Stimulated activated memory B cell treated with anti-CD40 and anti-IgM and Interleukin-4, amounts not matched to agents 10 μg/mL and 1 μg/mL and 100 μg/mL, for 72 hours (primary cell): Measurements from ENCODE around the gene PCGF6.
"Not testable (repeated sequence)": the region's sequence is repeated elsewhere in the genome, so short reads cannot be mapped to it uniquely, and the experiment has no call there.

ENCODE experiments used
- ATAC-seq: fragments of 150-1000 bp; cut with Tn5 transposase; 2 replicates; pipeline ENCODE4 v1.10.0; 2021
- H3K27ac Mint-ChIP-seq: one replicate; pipeline ENCODE4 v1.8.0; 2022; ENCODE audit warnings: mild to moderate bottlenecking, mixed read lengths
- H3K27me3 Mint-ChIP-seq: one replicate; pipeline ENCODE4 v1.8.0; 2022; ENCODE audit warnings: mixed read lengths
- H3K36me3 Mint-ChIP-seq: one replicate; pipeline ENCODE4 v1.8.0; 2022; ENCODE audit warnings: mixed read lengths
- H3K4me1 Mint-ChIP-seq: one replicate; pipeline ENCODE4 v1.8.0; 2022; ENCODE audit warnings: mixed read lengths
- H3K4me3 Mint-ChIP-seq: one replicate; pipeline ENCODE4 v1.8.0; 2022; ENCODE audit warnings: mild to moderate bottlenecking, moderate library complexity, mixed read lengths
- H3K9me3 Mint-ChIP-seq: one replicate; pipeline ENCODE4 v1.8.0; 2022; ENCODE audit warnings: mixed read lengths

PCGF6 gene

GRCh38 chr10:103280506-103280905, 70.4 kb downstream of the PCGF6 start:
- no peaks in the 10 kb centered on the region for H3K36me3 Mint-ChIP-seq
- ATAC-seq = no peak
- no peak overlapping the region for H3K27ac Mint-ChIP-seq

GRCh38 chr10:103280031-103280430, 70.9 kb downstream of the PCGF6 start:
- H3K4me1 Mint-ChIP-seq = peaks cover 12% of the 10 kb centered on the region
- peaks cover 4% of the 10 kb centered on the region for H3K9me3 Mint-ChIP-seq
- H3K27me3 Mint-ChIP-seq = peaks cover 95% of the 10 kb centered on the region
- H3K36me3 Mint-ChIP-seq = no peaks in the 10 kb centered on the region
- no peak overlapping the region for H3K4me3 Mint-ChIP-seq
- ATAC-seq = no peak
- no peak overlapping the region for H3K27ac Mint-ChIP-seq

More at GRCh38 chr10:103280506-103280905, 70.4 kb downstream of the PCGF6 start:
- H3K9me3 Mint-ChIP-seq = peaks cover 4% of the 10 kb centered on the region
- peaks cover 12% of the 10 kb centered on the region for H3K4me1 Mint-ChIP-seq
- no peak overlapping the region for H3K4me3 Mint-ChIP-seq
- H3K27me3 Mint-ChIP-seq = peaks cover 95% of the 10 kb centered on the region

- ATAC-seq = no peak
- Mint-ChIP-seq H3K4me3 (no peak overlapping the region), H3K9me3 (peaks cover 4% of the 10 kb centered on the region), H3K4me1 (peaks cover 12% of the 10 kb centered on the region), H3K36me3 (no peaks in the 10 kb centered on the region), H3K27ac (no peak overlapping the region), H3K27me3 (peaks cover 85% of the 10 kb centered on the region)
Measured at GRCh38 chr10:103278862-103279298, 72.1 kb downstream of the PCGF6 start.

GRCh38 chr10:103278537-103278823, 72.5 kb downstream of the PCGF6 start:
- ATAC-seq = no peak
- peaks cover 12% of the 10 kb centered on the region for H3K4me1 Mint-ChIP-seq
- H3K9me3 Mint-ChIP-seq = peaks cover 4% of the 10 kb centered on the region
- no peaks in the 10 kb centered on the region for H3K36me3 Mint-ChIP-seq
- no peak overlapping the region for H3K4me3 Mint-ChIP-seq
- H3K27me3 Mint-ChIP-seq = peaks cover 81% of the 10 kb centered on the region
- no peak overlapping the region for H3K27ac Mint-ChIP-seq

- Mint-ChIP-seq H3K4me1 (peaks cover 12% of the 10 kb centered on the region), H3K4me3 (peak overlapping the region; percentile 68), H3K27me3 (peaks cover 76% of the 10 kb centered on the region), H3K36me3 (no peaks in the 10 kb centered on the region), H3K9me3 (peaks cover 4% of the 10 kb centered on the region), H3K27ac (no peak overlapping the region)
- ATAC-seq = no peak
Measured at GRCh38 chr10:103277713-103278536, 73.0 kb downstream of the PCGF6 start.

- Mint-ChIP-seq H3K4me3 (peak within 1 kb of the TSS; percentile 68), H3K9me3 (peaks cover 4% of the 10 kb centered on the region), H3K36me3 (no peaks in the 10 kb centered on the region), H3K4me1 (peaks cover 12% of the 10 kb centered on the region), H3K27ac (no peak within 1 kb of the TSS), H3K27me3 (peaks cover 73% of the 10 kb centered on the region)
- ATAC-seq = peak; percentile 51
Measured at GRCh38 chr10:103276896-103277712, 73.8 kb downstream of the PCGF6 start, which contains the start of gene INA. Gene INA (plus strand): TSS chr10:103277138. CDS start chr10:103277212, 74 bp downstream.

- Mint-ChIP-seq H3K4me1 (peaks cover 12% of the 10 kb centered on the region), H3K27ac (no peak overlapping the region), H3K4me3 (peak overlapping the region; percentile 68), H3K36me3 (no peaks in the 10 kb centered on the region), H3K9me3 (peaks cover 4% of the 10 kb centered on the region), H3K27me3 (peaks cover 73% of the 10 kb centered on the region)
- no peak for ATAC-seq
Measured at GRCh38 chr10:103276251-103276895, 74.6 kb downstream of the PCGF6 start.

GRCh38 chr10:103273041-103273441, 77.9 kb downstream of the PCGF6 start:
- no peaks in the 10 kb centered on the region for H3K9me3 Mint-ChIP-seq
- no peak overlapping the region for H3K27ac Mint-ChIP-seq
- no peaks in the 10 kb centered on the region for H3K36me3 Mint-ChIP-seq
- peaks cover 64% of the 10 kb centered on the region for H3K27me3 Mint-ChIP-seq
- H3K4me3 Mint-ChIP-seq = no peak overlapping the region
- peaks cover 12% of the 10 kb centered on the region for H3K4me1 Mint-ChIP-seq
- no peak for ATAC-seq

GRCh38 chr10:103265717-103266329, 85.1 kb downstream of the PCGF6 start:
- H3K27ac Mint-ChIP-seq = no peak overlapping the region
- H3K9me3 Mint-ChIP-seq = peaks cover 4% of the 10 kb centered on the region
- H3K36me3 Mint-ChIP-seq = no peaks in the 10 kb centered on the region
- H3K4me3 Mint-ChIP-seq = no peak overlapping the region
- no peaks in the 10 kb centered on the region for H3K4me1 Mint-ChIP-seq
- ATAC-seq = no peak
- H3K27me3 Mint-ChIP-seq = peaks cover 59% of the 10 kb centered on the region

- H3K27ac Mint-ChIP-seq = no peak overlapping the region
- H3K27me3 Mint-ChIP-seq = peaks cover 50% of the 10 kb centered on the region
- H3K36me3 Mint-ChIP-seq = peaks cover 5% of the 10 kb centered on the region
- H3K4me1 Mint-ChIP-seq = no peaks in the 10 kb centered on the region
- peaks cover 16% of the 10 kb centered on the region for H3K9me3 Mint-ChIP-seq
- ATAC-seq = no peak
- H3K4me3 Mint-ChIP-seq = no peak overlapping the region
Measured at GRCh38 chr10:103262229-103262628, 88.7 kb downstream of the PCGF6 start.

GRCh38 chr10:103259989-103260388, 91.0 kb downstream of the PCGF6 start:
- no peaks in the 10 kb centered on the region for H3K4me1 Mint-ChIP-seq
- H3K9me3 Mint-ChIP-seq = peaks cover 16% of the 10 kb centered on the region
- no peak overlapping the region for H3K4me3 Mint-ChIP-seq
- H3K36me3 Mint-ChIP-seq = peaks cover 5% of the 10 kb centered on the region
- H3K27me3 Mint-ChIP-seq = peaks cover 30% of the 10 kb centered on the region
- ATAC-seq = no peak
- H3K27ac Mint-ChIP-seq = no peak overlapping the region

GRCh38 chr10:103258928-103259327, 92.0 kb downstream of the PCGF6 start:
- H3K4me3 Mint-ChIP-seq, H3K4me1 Mint-ChIP-seq, H3K27ac Mint-ChIP-seq, ATAC-seq, H3K36me3 Mint-ChIP-seq: not testable (repeated sequence)
- Mint-ChIP-seq H3K9me3 (peaks cover 16% of the 10 kb centered on the region), H3K27me3 (peaks cover 29% of the 10 kb centered on the region)

- Mint-ChIP-seq H3K27ac (no peak overlapping the region), H3K4me3 (no peak overlapping the region), H3K9me3 (peaks cover 16% of the 10 kb centered on the region), H3K36me3 (peaks cover 5% of the 10 kb centered on the region), H3K4me1 (no peaks in the 10 kb centered on the region), H3K27me3 (peaks cover 20% of the 10 kb centered on the region)
- no peak for ATAC-seq
Measured at GRCh38 chr10:103257812-103258211, 93.1 kb downstream of the PCGF6 start.

GRCh38 chr10:103256613-103257012, 94.3 kb downstream of the PCGF6 start:
- peaks cover 19% of the 10 kb centered on the region for H3K27me3 Mint-ChIP-seq
- H3K4me1 Mint-ChIP-seq = no peaks in the 10 kb centered on the region
- peaks cover 5% of the 10 kb centered on the region for H3K36me3 Mint-ChIP-seq
- H3K4me3 Mint-ChIP-seq = no peak overlapping the region
- H3K27ac Mint-ChIP-seq = no peak overlapping the region
- no peak for ATAC-seq
- peaks cover 16% of the 10 kb centered on the region for H3K9me3 Mint-ChIP-seq
